Measurements from ENCODE around the gene DSG1. TPM values are rescaled to one million over a fixed set of nuclear protein-coding genes. Genes with fewer than 3 reads are reported as not detected.

DSG1 gene
- total RNA-seq, 1 donor from 2014 or later, result not detected

Other genes with a start within 250 kb of the DSG1 start
- gene DSC2, start 215.7 kb upstream of the DSG1 start, total RNA-seq, result 25.7 and 48.8 TPM in 2 replicates
- not detected in 2 replicates for gene DSC1, start 155.3 kb upstream of the DSG1 start, total RNA-seq
- gene DSG4, start 58.6 kb downstream of the DSG1 start, total RNA-seq, result not detected in 2 replicates
- 0.05 and 0.35 TPM in 2 replicates for gene DSG3, start 129.6 kb downstream of the DSG1 start, total RNA-seq
- 111 and 134 TPM in 2 replicates for gene DSG2, start 180.0 kb downstream of the DSG1 start, total RNA-seq

Measured in renal cortical epithelial cell (primary cell).